Transverse colon (tissue), 4 donors: ENCODE measurements around the gene TNNI3K. TPM values are rescaled to one million over a fixed set of nuclear protein-coding genes. Genes with fewer than 3 reads are reported as not detected.

ENCODE experiments used
- DNase-seq: peaks from one replicate; pipeline ENCODE4 v3.0.0-alpha.2; 2019
- H3K27ac ChIP-seq, 4 donors: fragments of 200-600 bp; sonication (generic); 2 replicates each; pipeline ENCODE4 v1.5.1; 2016 to 2018; ENCODE audit warnings: inconsistent platforms in 4 of 4
- H3K27me3 ChIP-seq: fragments of 200-600 bp; sonication (generic); 2 replicates; pipeline ENCODE4 v1.5.1; 2017; ENCODE audit warnings: inconsistent platforms
- H3K36me3 ChIP-seq, 4 donors: fragments of 200-600 bp; sonication (generic); 2 replicates each; pipeline ENCODE4 v1.5.1; 2017 to 2019; ENCODE audit warnings: inconsistent platforms in 4 of 4
- H3K4me1 ChIP-seq, 4 donors: fragments of 200-600 bp; sonication (generic); 2 replicates each; pipeline ENCODE4 v1.5.1; 2017 to 2020; ENCODE audit warnings: inconsistent platforms in 4 of 4
- H3K4me3 ChIP-seq, 4 donors: fragments of 200-600 bp; sonication (generic); 1 replicate in 1 of 4; 2 replicates in 3 of 4; pipeline versions ENCODE4 v1.5.1 to v1.6.1; 2017 to 2019; ENCODE audit warnings: inconsistent platforms in 4 of 4
- H3K9me3 ChIP-seq, 2 donors: fragments of 200-600 bp; sonication (generic); 2 replicates each; pipeline ENCODE4 v1.5.1; 2017 to 2019; ENCODE audit warnings: inconsistent platforms in 2 of 2
- EP300 ChIP-seq: sonication (generic); formaldehyde crosslinking; IDR thresholded peaks from one replicate; pipeline ENCODE4 v1.6.1; 2017; ENCODE audit warnings: antibody characterized with exemption, low read depth
- POLR2A ChIP-seq: fragments of 450-650 bp; IDR thresholded peaks from one replicate; pipeline ENCODE4 v1.6.1; 2016; ENCODE audit warnings: antibody characterized with exemption, mild to moderate bottlenecking, moderate library complexity
- POLR2AphosphoS5 ChIP-seq, 3 donors: sonication (generic); formaldehyde crosslinking; IDR thresholded peaks; one replicate each; pipeline ENCODE4 v1.6.1; 2016; ENCODE audit warnings: antibody characterized with exemption in 3 of 3
- WGBS, 2 donors: methylation state at CpG; one replicate each; pipeline ENCODE4 v1.1.5; 2018; ENCODE audit warnings: low coverage in 1 of 2; 5-methylcytosine and 5-hydroxymethylcytosine counted together
- in situ Hi-C, 4 donors: fragments of 200-750 bp; cut with MboI; loops; one replicate each; pipeline versions ENCODE4 v1.15.0 to v1.15.1; 2017; ENCODE audit warnings: low sequenced_read_pairs in 3 of 4, low pct_ligation_motif_present in 1 of 4, low pct_unique_long_range_greater_than_20kb in 1 of 4
- intact Hi-C: fragments of 100-400 bp; cut with DNase I; formaldehyde crosslinking; loops from one replicate; pipeline ENCODE4 v1.15.1; 2023; ENCODE audit warnings: low total_unique reads
- total RNA-seq, 4 donors: library from RNA; depleted of rRNA; stranded (reverse); fragments of >200 nt; gene quantifications; one replicate each; pipeline ENCODE4 v1.1.0, GENCODE V29; 2016
- TF ChIP-seq, protein P1 (sequence below), 5 experiments: fragments of 200-600 bp in 3 of 5; fragments of 450-650 bp in 2 of 5; sonication (generic) in 3 of 5; IDR thresholded peaks; 1 replicate in 2 of 5; 2 replicates in 3 of 5; pipeline ENCODE4 v1.5.1; 2016 to 2017; ENCODE audit warnings: antibody characterized with exemption in 5 of 5, inconsistent platforms in 3 of 5, mild to moderate bottlenecking in 2 of 5, moderate library complexity in 1 of 5

TNNI3K gene
- total RNA-seq, 4 donors from 2014 or later = 0.95 to 14.2 (median 2.9) TPM; not detected in 1

DNA sequence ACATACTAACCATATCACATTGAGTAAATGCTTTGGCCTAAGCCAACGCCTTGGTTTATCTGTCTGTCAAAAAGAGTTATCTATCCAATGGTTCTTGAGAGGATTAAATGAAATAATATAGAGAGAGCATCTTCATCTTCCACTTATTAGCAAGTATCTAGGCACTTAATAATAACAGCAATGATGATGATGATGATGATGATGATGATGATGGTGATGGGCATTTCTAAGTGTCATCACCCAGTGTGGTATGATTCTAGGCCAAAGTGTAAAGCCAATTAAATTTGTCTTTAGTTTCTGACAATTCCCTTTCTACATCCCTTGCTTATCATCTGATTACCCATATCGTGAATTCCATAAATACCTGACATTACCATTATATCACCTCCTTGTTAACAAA, 342.9 kb downstream of the TNNI3K start:
- no peaks in the 10 kb centered on the region for H3K9me3 ChIP-seq
- in situ Hi-C loops = no loop called here
- H3K36me3 ChIP-seq = no peaks in the 10 kb centered on the region
- TF ChIP-seq, protein P1, sequence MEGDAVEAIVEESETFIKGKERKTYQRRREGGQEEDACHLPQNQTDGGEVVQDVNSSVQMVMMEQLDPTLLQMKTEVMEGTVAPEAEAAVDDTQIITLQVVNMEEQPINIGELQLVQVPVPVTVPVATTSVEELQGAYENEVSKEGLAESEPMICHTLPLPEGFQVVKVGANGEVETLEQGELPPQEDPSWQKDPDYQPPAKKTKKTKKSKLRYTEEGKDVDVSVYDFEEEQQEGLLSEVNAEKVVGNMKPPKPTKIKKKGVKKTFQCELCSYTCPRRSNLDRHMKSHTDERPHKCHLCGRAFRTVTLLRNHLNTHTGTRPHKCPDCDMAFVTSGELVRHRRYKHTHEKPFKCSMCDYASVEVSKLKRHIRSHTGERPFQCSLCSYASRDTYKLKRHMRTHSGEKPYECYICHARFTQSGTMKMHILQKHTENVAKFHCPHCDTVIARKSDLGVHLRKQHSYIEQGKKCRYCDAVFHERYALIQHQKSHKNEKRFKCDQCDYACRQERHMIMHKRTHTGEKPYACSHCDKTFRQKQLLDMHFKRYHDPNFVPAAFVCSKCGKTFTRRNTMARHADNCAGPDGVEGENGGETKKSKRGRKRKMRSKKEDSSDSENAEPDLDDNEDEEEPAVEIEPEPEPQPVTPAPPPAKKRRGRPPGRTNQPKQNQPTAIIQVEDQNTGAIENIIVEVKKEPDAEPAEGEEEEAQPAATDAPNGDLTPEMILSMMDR (IDR thresholded peaks at IDR 0.05) = no peak
- TF ChIP-seq EP300 (no peak), POLR2AphosphoS5 (IDR thresholded peaks at IDR 0.05) (no peak), POLR2A (no peak)
- no peaks in the 10 kb centered on the region for H3K27me3 ChIP-seq
- 55 to 85% methylated on average over 2 of the region's 2 CpGs for WGBS, 2 donors
- intact Hi-C loops = no loop called here
- no peaks in the 10 kb centered on the region for H3K4me1 ChIP-seq
- DNase-seq = no peak
- no peak overlapping the region for H3K27ac ChIP-seq
- H3K4me3 ChIP-seq = no peak overlapping the region

GRCh38 chr1:74579425-74579824, 344.2 kb downstream of the TNNI3K start:
- in situ Hi-C loops = no loop called here
- TF ChIP-seq POLR2A (no peak), POLR2AphosphoS5 (IDR thresholded peaks at IDR 0.05) (no peak)

GRCh38 chr1:74583397-74583796, 348.2 kb downstream of the TNNI3K start:
- in situ Hi-C loops = no loop called here
- Histone ChIP-seq H3K27ac (no peak overlapping the region), H3K9me3 (no peaks in the 10 kb centered on the region), H3K4me1 (no peaks in the 10 kb centered on the region), H3K4me3 (no peak overlapping the region), H3K27me3 (no peaks in the 10 kb centered on the region), H3K36me3 (no peaks in the 10 kb centered on the region)
- no peak for DNase-seq
- intact Hi-C loops = no loop called here
- WGBS, 2 donors = 84 to 88% methylated on average over 3 of the region's 3 CpGs
- TF ChIP-seq POLR2A (no peak), EP300 (no peak), POLR2AphosphoS5 (IDR thresholded peaks at IDR 0.05) (no peak)
- TF ChIP-seq, protein P1 (IDR thresholded peaks at IDR 0.05) = no peak

More at GRCh38 chr1:74579425-74579824, 344.2 kb downstream of the TNNI3K start:
- 41 to 55% methylated on average over 3 of the region's 3 CpGs for WGBS, 2 donors
- H3K4me1 ChIP-seq = no peaks in the 10 kb centered on the region
- no peak for DNase-seq
- intact Hi-C loops = no loop called here
- no peaks in the 10 kb centered on the region for H3K27me3 ChIP-seq
- H3K36me3 ChIP-seq = no peaks in the 10 kb centered on the region
- no peaks in the 10 kb centered on the region for H3K9me3 ChIP-seq
- no peak overlapping the region for H3K4me3 ChIP-seq
- H3K27ac ChIP-seq = no peak overlapping the region

DNA sequence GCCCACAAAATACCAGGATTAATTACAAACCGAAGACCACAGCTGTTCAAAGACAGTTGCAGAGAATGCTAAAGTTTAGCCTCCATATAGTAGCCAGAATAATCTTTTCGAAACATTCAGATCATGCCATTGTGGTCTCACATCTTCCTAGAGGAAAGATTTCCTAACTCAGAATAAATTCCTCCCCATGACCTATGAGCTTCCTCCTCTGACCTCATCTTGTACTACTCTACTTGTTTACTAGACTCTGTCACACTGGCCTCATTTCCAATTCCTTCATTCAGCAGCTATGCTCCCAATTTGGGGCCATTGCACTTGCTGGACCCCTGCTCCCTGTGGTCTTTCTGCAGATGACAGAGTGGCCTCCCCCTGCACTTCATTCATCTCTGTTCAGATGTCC, 349.0 kb downstream of the TNNI3K start:
- 77 to 87% methylated on average over 2 of the region's 2 CpGs for WGBS, 2 donors
- H3K27me3 ChIP-seq = no peaks in the 10 kb centered on the region
- intact Hi-C loops (no loop called here), in situ Hi-C loops (no loop called here)
- DNase-seq = no peak
- no peak overlapping the region for H3K27ac ChIP-seq
- no peak overlapping the region for H3K4me3 ChIP-seq
- no peaks in the 10 kb centered on the region for H3K36me3 ChIP-seq
- H3K4me1 ChIP-seq = no peaks in the 10 kb centered on the region
- TF ChIP-seq, protein P1 (IDR thresholded peaks at IDR 0.05) = no peak
- TF ChIP-seq EP300 (no peak), POLR2AphosphoS5 (IDR thresholded peaks at IDR 0.05) (no peak), POLR2A (no peak)
- no peaks in the 10 kb centered on the region for H3K9me3 ChIP-seq

GRCh38 chr1:74586253-74586897, 351.2 kb downstream of the TNNI3K start:
- 41 to 51% methylated on average over 4 of the region's 4 CpGs for WGBS, 2 donors

More at GRCh38 chr1:74586253-74586897, 351.2 kb downstream of the TNNI3K start:
- Histone ChIP-seq H3K9me3 (no peaks in the 10 kb centered on the region), H3K27me3 (no peaks in the 10 kb centered on the region), H3K4me1 (no peaks in the 10 kb centered on the region), H3K4me3 (peak overlapping the region in 1 of 4 donors; percentile 18), H3K36me3 (no peaks in the 10 kb centered on the region), H3K27ac (no peak overlapping the region)
- intact Hi-C loops = no loop called here
- TF ChIP-seq, protein P1 (IDR thresholded peaks at IDR 0.05) = no peak
- TF ChIP-seq POLR2AphosphoS5 (IDR thresholded peaks at IDR 0.05) = no peak
- no peak for DNase-seq
- in situ Hi-C loops = no loop called here
